ENCODE measurements around the gene SYK.
"Not testable (repeated sequence)": the region's sequence is repeated elsewhere in the genome, so short reads cannot be mapped to it uniquely, and the experiment has no call there.

The SYK gene

GRCh38 chr9:90883661-90884060 lies 82.0 kb downstream of the SYK start:
- TF ChIP-seq CTCF (IDR thresholded peaks at IDR 0.05; ENCODE audit: low read depth, low read length), result no peak
- in situ Hi-C loops (cut with HindIII; ENCODE audit: low sequenced_read_pairs), result no loop called here
- no peak for DNase-seq (ENCODE audit: low read depth, low spot score)
- H3K4me3 ChIP-seq (ENCODE audit: low read depth, low read length), result no peak overlapping the region

GRCh38 chr9:90884178-90884577 lies 82.6 kb downstream of the SYK start:
- DNase-seq (ENCODE audit: low read depth, low spot score), result no peak
- in situ Hi-C loops (cut with HindIII; ENCODE audit: low sequenced_read_pairs), result no loop called here
- H3K4me3 ChIP-seq (ENCODE audit: low read depth, low read length), result no peak overlapping the region
- TF ChIP-seq CTCF (IDR thresholded peaks at IDR 0.05; ENCODE audit: low read depth, low read length), result no peak

GRCh38 chr9:90886868-90887267 lies 85.2 kb downstream of the SYK start:
- in situ Hi-C loops (cut with HindIII; ENCODE audit: low sequenced_read_pairs); H3K4me3 ChIP-seq (ENCODE audit: low read depth, low read length); DNase-seq (ENCODE audit: low read depth, low spot score): not testable (repeated sequence)

- in situ Hi-C loops (cut with HindIII; ENCODE audit: low sequenced_read_pairs), result no loop called here
- TF ChIP-seq CTCF (IDR thresholded peaks at IDR 0.05; ENCODE audit: low read depth, low read length), result no peak
- no peak for DNase-seq (ENCODE audit: low read depth, low spot score)
- H3K4me3 ChIP-seq (ENCODE audit: low read depth, low read length), result no peak overlapping the region
Observed at GRCh38 chr9:90888941-90889340, 87.3 kb downstream of the SYK start.

GRCh38 chr9:90890146-90890810 lies 88.7 kb downstream of the SYK start:
- no peak overlapping the region for H3K4me3 ChIP-seq (ENCODE audit: low read depth, low read length)
- in situ Hi-C loops (cut with HindIII; ENCODE audit: low sequenced_read_pairs), result no loop called here
- no peak for DNase-seq (ENCODE audit: low read depth, low spot score)
- TF ChIP-seq CTCF (IDR thresholded peaks at IDR 0.05; ENCODE audit: low read depth, low read length), result peak; percentile 9

- TF ChIP-seq CTCF (IDR thresholded peaks at IDR 0.05; ENCODE audit: low read depth, low read length), result no peak
- no peak for DNase-seq (ENCODE audit: low read depth, low spot score)
- H3K4me3 ChIP-seq (ENCODE audit: low read depth, low read length), result no peak overlapping the region
- in situ Hi-C loops (cut with HindIII; ENCODE audit: low sequenced_read_pairs), result no loop called here
Observed at GRCh38 chr9:90891308-90892040, 89.9 kb downstream of the SYK start.

- no peak for TF ChIP-seq CTCF (IDR thresholded peaks at IDR 0.05; ENCODE audit: low read depth, low read length)
- no peak overlapping the region for H3K4me3 ChIP-seq (ENCODE audit: low read depth, low read length)
- in situ Hi-C loops (cut with HindIII; ENCODE audit: low sequenced_read_pairs), result no loop called here
- DNase-seq (ENCODE audit: low read depth, low spot score), result no peak
Observed at GRCh38 chr9:90892918-90893317, 91.3 kb downstream of the SYK start.
